Measurements from ENCODE around the gene MSL1.

The MSL1 gene

DNA sequence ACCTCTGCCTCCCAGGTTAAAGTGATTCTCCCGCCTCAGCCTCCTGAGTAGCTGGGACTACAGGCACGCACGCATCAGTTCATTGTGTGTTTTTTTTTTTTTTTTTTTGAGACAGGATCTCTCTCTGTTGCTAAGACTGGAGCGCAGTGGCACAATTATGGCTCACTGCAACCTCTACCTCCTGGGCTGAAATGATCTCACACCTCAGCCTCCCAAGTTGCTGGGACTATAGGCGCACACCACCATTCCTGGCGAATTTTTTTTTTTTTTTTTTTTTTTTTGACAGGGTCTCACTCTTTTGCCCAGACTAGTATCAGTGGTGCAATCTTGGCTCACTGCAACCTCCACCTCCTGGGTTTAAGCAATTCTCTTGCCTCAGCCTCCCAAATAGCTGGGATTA is 37.7 kb downstream of the MSL1 start:
- Histone ChIP-seq H3K27me3 (replicated peaks; ENCODE audit: control insufficient read depth, insufficient read depth, low read length, poor library complexity, severe bottlenecking) (no peaks in the 10 kb centered on the region), H3K9me3 (ENCODE audit: control insufficient read depth, low read length) (no peaks in the 10 kb centered on the region), H3K36me3 (ENCODE audit: control insufficient read depth, insufficient read depth, low read length) (peaks cover 35% of the 10 kb centered on the region), H3K4me1 (ENCODE audit: control insufficient read depth, insufficient read depth, low read length, poor library complexity, severe bottlenecking) (no peaks in the 10 kb centered on the region), H3K27ac (ENCODE audit: insufficient read depth, low read length, poor library complexity, severe bottlenecking) (no peak overlapping the region), H3K4me3 (ENCODE audit: insufficient read depth, low read depth, low read length, poor library complexity, severe bottlenecking) (no peak overlapping the region)
- DNase-seq = no peak

DNA sequence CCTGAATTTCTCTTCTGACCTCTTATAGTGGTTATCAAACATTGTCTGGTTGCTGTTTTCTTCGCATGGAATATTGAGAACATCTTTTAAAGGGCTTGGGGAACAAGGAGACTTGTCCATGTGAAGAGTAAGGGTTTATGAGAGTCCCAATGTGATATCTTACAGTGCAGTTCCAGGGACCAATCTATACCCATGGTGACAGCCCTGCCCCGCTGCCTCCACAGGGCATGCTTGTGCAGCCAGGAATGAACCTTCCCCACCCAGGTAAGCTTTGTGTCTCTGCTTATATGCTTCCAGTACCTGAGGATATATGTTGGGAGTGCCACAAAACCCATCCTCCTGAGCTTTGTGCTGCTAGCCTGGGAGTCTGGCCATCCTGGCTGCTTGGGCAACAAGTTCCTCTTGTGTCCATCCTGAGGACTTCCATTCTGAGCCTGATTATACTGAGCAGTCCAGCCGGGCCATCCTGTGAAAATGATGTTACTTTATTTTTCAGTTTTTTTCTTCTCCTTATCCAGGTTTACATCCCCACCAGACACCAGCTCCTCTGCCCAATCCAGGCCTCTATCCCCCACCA is 46.0 kb downstream of the MSL1 start:
- H3K4me3 ChIP-seq (ENCODE audit: insufficient read depth, low read depth, low read length, poor library complexity, severe bottlenecking) = no peak overlapping the region
- no peaks in the 10 kb centered on the region for H3K9me3 ChIP-seq (ENCODE audit: control insufficient read depth, low read length)
- no peaks in the 10 kb centered on the region for H3K27me3 ChIP-seq (replicated peaks; ENCODE audit: control insufficient read depth, insufficient read depth, low read length, poor library complexity, severe bottlenecking)
- H3K36me3 ChIP-seq (ENCODE audit: control insufficient read depth, insufficient read depth, low read length) = peaks cover 86% of the 10 kb centered on the region
- H3K4me1 ChIP-seq (ENCODE audit: control insufficient read depth, insufficient read depth, low read length, poor library complexity, severe bottlenecking) = no peaks in the 10 kb centered on the region
- no peak for DNase-seq
- no peak overlapping the region for H3K27ac ChIP-seq (ENCODE audit: insufficient read depth, low read length, poor library complexity, severe bottlenecking)

DNA sequence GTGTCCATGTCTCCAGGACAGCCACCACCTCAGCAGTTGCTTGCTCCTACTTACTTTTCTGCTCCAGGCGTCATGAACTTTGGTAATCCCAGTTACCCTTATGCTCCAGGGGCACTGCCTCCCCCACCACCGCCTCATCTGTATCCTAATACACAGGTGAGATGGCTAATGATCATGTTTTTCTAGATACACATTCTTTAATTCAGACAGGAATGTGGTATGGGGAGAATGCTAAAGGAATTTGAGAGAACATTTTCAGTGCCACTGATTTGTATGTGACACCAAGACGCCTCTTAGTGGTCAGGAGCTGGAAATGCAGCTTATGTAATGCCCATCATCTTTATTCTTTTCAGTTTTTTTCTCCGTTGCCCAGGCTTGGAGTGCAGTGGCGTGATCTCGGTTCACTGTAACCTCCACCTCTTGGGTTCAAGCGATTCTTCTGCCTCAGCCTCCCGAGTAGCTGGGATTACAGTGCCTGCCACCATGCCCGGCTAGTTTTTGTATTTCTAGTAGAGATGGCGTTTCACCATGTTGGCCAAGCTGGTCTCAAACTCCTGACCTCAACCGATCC is 46.6 kb downstream of the MSL1 start:
- Histone ChIP-seq H3K4me1 (ENCODE audit: control insufficient read depth, insufficient read depth, low read length, poor library complexity, severe bottlenecking) (no peaks in the 10 kb centered on the region), H3K27me3 (replicated peaks; ENCODE audit: control insufficient read depth, insufficient read depth, low read length, poor library complexity, severe bottlenecking) (no peaks in the 10 kb centered on the region), H3K27ac (ENCODE audit: insufficient read depth, low read length, poor library complexity, severe bottlenecking) (no peak overlapping the region), H3K9me3 (ENCODE audit: control insufficient read depth, low read length) (no peaks in the 10 kb centered on the region), H3K4me3 (ENCODE audit: insufficient read depth, low read depth, low read length, poor library complexity, severe bottlenecking) (no peak overlapping the region), H3K36me3 (ENCODE audit: control insufficient read depth, insufficient read depth, low read length) (peaks cover 80% of the 10 kb centered on the region)
- DNase-seq = peak in 2 of 3 donors; percentile 17 to 21

DNA sequence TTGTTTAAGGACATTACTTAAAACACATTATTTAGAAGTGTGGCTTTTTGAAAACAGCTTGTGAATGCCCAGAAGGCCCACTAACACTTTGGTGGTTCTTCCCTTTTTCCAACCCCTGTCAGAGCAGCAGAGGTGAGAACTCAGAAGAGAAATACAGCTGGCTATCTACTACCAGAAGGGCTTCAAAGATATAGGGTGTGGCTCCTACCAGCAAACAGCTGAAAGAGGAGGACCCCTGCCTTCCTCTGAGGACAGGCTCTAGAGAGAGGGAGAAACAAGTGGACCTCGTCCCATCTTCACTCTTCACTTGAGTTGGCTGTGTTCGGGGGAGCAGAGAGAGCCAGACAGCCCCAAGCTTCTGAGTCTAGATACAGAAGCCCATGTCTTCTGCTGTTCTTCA is 48.6 kb downstream of the MSL1 start:
- Histone ChIP-seq H3K27me3 (replicated peaks; ENCODE audit: control insufficient read depth, insufficient read depth, low read length, poor library complexity, severe bottlenecking) (no peaks in the 10 kb centered on the region), H3K4me3 (ENCODE audit: insufficient read depth, low read depth, low read length, poor library complexity, severe bottlenecking) (no peak overlapping the region), H3K36me3 (ENCODE audit: control insufficient read depth, insufficient read depth, low read length) (peaks cover 67% of the 10 kb centered on the region), H3K27ac (ENCODE audit: insufficient read depth, low read length, poor library complexity, severe bottlenecking) (no peak overlapping the region), H3K9me3 (ENCODE audit: control insufficient read depth, low read length) (no peaks in the 10 kb centered on the region), H3K4me1 (ENCODE audit: control insufficient read depth, insufficient read depth, low read length, poor library complexity, severe bottlenecking) (no peaks in the 10 kb centered on the region)
- DNase-seq = no peak

DNA sequence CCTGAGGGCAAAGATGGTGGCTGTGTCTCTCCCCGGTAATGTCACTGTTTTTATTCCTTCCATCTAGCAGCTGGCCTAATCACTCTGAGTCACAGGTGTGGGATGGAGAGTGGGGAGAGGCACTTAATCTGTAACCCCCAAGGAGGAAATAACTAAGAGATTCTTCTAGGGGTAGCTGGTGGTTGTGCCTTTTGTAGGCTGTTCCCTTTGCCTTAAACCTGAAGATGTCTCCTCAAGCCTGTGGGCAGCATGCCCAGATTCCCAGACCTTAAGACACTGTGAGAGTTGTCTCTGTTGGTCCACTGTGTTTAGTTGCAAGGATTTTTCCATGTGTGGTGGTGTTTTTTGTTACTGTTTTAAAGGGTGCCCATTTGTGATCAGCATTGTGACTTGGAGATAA is 50.0 kb downstream of the MSL1 start:
- no peak overlapping the region for H3K27ac ChIP-seq (ENCODE audit: insufficient read depth, low read length, poor library complexity, severe bottlenecking)
- H3K27me3 ChIP-seq (replicated peaks; ENCODE audit: control insufficient read depth, insufficient read depth, low read length, poor library complexity, severe bottlenecking) = no peaks in the 10 kb centered on the region
- no peak overlapping the region for H3K4me3 ChIP-seq (ENCODE audit: insufficient read depth, low read depth, low read length, poor library complexity, severe bottlenecking)
- peaks cover 53% of the 10 kb centered on the region for H3K36me3 ChIP-seq (ENCODE audit: control insufficient read depth, insufficient read depth, low read length)
- H3K4me1 ChIP-seq (ENCODE audit: control insufficient read depth, insufficient read depth, low read length, poor library complexity, severe bottlenecking) = peaks cover under 1% of the 10 kb centered on the region
- H3K9me3 ChIP-seq (ENCODE audit: control insufficient read depth, low read length) = no peaks in the 10 kb centered on the region
- no peak for DNase-seq

DNA sequence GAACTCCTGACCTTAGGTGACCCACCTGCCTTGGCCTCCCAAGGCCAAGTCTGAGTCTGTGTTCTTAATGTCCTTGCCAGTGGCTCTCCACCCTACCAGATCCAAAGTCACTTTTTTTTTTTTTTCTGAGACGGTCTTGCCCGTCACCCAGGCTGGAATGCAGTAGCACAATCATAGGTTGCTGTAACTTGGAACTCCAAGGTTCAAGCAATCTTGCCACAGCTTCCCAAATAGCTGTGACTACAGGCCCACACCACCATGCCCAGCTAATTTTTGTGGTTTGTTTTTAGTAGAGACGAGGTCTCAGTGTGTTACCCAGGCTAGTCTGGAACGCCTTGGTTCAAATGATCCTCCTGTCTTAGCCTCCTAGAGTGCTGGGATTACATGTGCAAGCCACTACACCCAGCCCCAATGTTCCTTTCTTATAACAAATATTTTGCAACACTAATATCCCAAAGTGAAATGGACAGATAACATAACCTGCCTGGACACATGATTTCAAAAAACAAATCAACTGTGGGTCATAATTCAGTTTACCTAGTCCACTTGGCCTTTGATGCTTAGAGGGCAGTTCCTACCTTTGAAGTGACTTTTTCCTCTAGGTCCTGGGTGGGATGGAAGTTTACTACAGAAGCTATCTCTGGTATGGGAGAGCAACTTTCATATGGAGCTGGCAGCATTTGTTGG is 51.5 kb downstream of the MSL1 start:
- Histone ChIP-seq H3K4me3 (ENCODE audit: insufficient read depth, low read depth, low read length, poor library complexity, severe bottlenecking) (no peak overlapping the region), H3K4me1 (ENCODE audit: control insufficient read depth, insufficient read depth, low read length, poor library complexity, severe bottlenecking) (peaks cover 12% of the 10 kb centered on the region), H3K27me3 (replicated peaks; ENCODE audit: control insufficient read depth, insufficient read depth, low read length, poor library complexity, severe bottlenecking) (no peaks in the 10 kb centered on the region), H3K36me3 (ENCODE audit: control insufficient read depth, insufficient read depth, low read length) (peaks cover 39% of the 10 kb centered on the region), H3K27ac (ENCODE audit: insufficient read depth, low read length, poor library complexity, severe bottlenecking) (no peak overlapping the region), H3K9me3 (ENCODE audit: control insufficient read depth, low read length) (no peaks in the 10 kb centered on the region)
- no peak for DNase-seq

DNA sequence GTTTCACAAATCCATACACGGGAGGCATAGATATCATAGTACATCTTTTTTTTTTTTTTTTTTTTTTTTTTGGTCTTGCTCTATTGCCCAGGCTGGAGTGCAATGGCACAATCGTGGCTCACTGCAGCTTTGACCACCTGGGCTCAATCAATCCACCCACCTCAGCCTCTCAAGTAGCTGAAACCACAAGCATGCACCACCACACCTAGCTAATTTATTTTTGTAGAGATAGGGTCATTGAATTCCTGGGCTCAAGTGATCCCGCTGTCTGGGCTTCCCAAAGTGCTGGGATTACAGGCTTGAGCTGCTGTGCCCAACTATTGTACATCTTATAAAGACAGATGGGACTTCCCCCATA is 52.0 kb downstream of the MSL1 start:
- Histone ChIP-seq H3K9me3 (ENCODE audit: control insufficient read depth, low read length) (no peaks in the 10 kb centered on the region), H3K4me3 (ENCODE audit: insufficient read depth, low read depth, low read length, poor library complexity, severe bottlenecking) (no peak overlapping the region), H3K27ac (ENCODE audit: insufficient read depth, low read length, poor library complexity, severe bottlenecking) (no peak overlapping the region), H3K27me3 (replicated peaks; ENCODE audit: control insufficient read depth, insufficient read depth, low read length, poor library complexity, severe bottlenecking) (no peaks in the 10 kb centered on the region), H3K4me1 (ENCODE audit: control insufficient read depth, insufficient read depth, low read length, poor library complexity, severe bottlenecking) (peaks cover 13% of the 10 kb centered on the region), H3K36me3 (ENCODE audit: control insufficient read depth, insufficient read depth, low read length) (peaks cover 38% of the 10 kb centered on the region)
- DNase-seq = no peak

DNA sequence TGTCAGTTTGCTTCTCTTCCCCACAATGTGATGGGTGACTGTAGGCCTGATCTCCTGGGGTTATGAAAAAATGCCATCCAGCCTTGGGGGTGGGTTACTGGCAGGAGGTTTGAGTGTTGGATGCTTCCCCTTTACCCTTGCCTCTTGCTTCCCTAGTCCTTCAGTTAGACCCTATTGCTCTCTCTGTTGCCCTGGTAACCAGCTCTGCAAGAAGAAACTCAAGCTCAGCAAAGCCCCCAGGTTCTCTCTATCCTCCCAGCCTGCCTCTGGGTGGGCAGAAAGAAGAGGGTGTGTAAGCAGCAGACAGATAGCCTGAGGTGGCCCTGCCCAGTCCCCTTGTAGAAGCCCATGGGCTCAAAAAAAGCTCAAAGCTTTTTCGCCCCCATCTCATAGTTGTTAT is 52.7 kb downstream of the MSL1 start:
- no peak overlapping the region for H3K27ac ChIP-seq (ENCODE audit: insufficient read depth, low read length, poor library complexity, severe bottlenecking)
- H3K4me1 ChIP-seq (ENCODE audit: control insufficient read depth, insufficient read depth, low read length, poor library complexity, severe bottlenecking) = peaks cover 13% of the 10 kb centered on the region
- peaks cover 30% of the 10 kb centered on the region for H3K36me3 ChIP-seq (ENCODE audit: control insufficient read depth, insufficient read depth, low read length)
- no peaks in the 10 kb centered on the region for H3K27me3 ChIP-seq (replicated peaks; ENCODE audit: control insufficient read depth, insufficient read depth, low read length, poor library complexity, severe bottlenecking)
- H3K4me3 ChIP-seq (ENCODE audit: insufficient read depth, low read depth, low read length, poor library complexity, severe bottlenecking) = no peak overlapping the region
- DNase-seq = no peak
- H3K9me3 ChIP-seq (ENCODE audit: control insufficient read depth, low read length) = no peaks in the 10 kb centered on the region

DNA sequence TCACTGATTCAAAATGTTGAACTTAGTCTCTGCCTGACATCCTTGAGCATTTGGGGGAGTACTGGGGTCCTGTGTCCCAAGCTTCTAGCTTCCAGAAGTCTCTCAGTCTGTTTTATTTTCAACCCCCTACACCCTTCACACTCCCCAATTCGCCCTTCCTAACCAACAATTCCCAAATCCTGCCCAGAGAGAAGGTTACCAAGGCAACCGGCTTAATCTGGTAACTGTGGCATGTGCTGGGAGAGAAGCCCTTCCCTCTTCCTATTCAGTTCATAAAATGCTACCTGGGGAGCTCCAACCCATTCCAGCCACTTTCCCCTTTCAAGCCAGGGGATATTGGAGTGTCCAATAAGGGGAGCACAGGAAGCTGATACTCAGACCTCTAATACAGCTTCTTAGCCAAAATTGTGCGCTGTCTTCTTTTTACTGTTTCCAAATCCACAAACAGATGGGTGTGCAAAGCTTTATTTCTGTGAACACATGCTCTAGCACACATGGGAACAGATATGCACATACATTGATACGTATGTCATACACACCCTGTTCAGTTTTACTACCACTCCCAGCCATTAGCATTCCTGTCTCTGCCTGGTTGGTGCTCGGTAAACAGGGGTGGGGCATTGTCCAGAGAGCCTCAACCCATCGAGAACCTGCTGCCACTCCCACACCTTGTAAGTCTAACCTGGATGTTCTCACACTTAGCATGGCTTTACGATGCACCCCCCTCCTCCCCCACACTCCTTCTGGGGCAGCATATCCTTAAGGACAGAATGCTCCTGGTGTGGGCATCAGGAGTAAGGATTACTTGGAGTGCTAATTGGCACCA is 54.4 kb downstream of the MSL1 start:
- Histone ChIP-seq H3K27me3 (replicated peaks; ENCODE audit: control insufficient read depth, insufficient read depth, low read length, poor library complexity, severe bottlenecking) (no peaks in the 10 kb centered on the region), H3K36me3 (ENCODE audit: control insufficient read depth, insufficient read depth, low read length) (peaks cover 14% of the 10 kb centered on the region), H3K4me1 (ENCODE audit: control insufficient read depth, insufficient read depth, low read length, poor library complexity, severe bottlenecking) (peaks cover 13% of the 10 kb centered on the region), H3K4me3 (ENCODE audit: insufficient read depth, low read depth, low read length, poor library complexity, severe bottlenecking) (no peak overlapping the region), H3K27ac (ENCODE audit: insufficient read depth, low read length, poor library complexity, severe bottlenecking) (no peak overlapping the region), H3K9me3 (ENCODE audit: control insufficient read depth, low read length) (no peaks in the 10 kb centered on the region)
- DNase-seq = no peak

DNA sequence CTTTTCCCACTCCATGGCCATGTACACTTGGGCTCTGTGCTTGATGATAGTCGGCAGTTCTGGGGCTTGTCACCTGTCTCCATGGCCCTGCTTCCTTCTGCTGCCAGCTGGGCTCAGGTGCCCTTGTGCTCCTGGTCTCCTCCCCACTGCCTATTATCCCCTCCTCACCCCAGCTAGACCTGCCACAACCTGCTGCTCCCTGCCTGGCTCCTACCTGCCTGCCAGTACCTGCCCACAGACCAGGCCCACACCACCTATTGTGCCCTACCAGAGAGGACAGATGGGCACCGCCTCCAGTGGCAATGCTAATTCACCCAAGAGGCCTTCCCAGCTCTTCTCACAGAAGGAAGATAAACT is 55.0 kb downstream of the MSL1 start:
- no peak overlapping the region for H3K4me3 ChIP-seq (ENCODE audit: insufficient read depth, low read depth, low read length, poor library complexity, severe bottlenecking)
- peaks cover 8% of the 10 kb centered on the region for H3K36me3 ChIP-seq (ENCODE audit: control insufficient read depth, insufficient read depth, low read length)

More for the DNA sequence above, 55.0 kb downstream of the MSL1 start:
- peaks cover 13% of the 10 kb centered on the region for H3K4me1 ChIP-seq (ENCODE audit: control insufficient read depth, insufficient read depth, low read length, poor library complexity, severe bottlenecking)
- H3K27me3 ChIP-seq (replicated peaks; ENCODE audit: control insufficient read depth, insufficient read depth, low read length, poor library complexity, severe bottlenecking) = no peaks in the 10 kb centered on the region
- DNase-seq = no peak
- H3K27ac ChIP-seq (ENCODE audit: insufficient read depth, low read length, poor library complexity, severe bottlenecking) = no peak overlapping the region
- no peaks in the 10 kb centered on the region for H3K9me3 ChIP-seq (ENCODE audit: control insufficient read depth, low read length)
